Mesenchymal stem cell (in vitro differentiated cells and primary cell): ENCODE data around the gene DISC1.

Experiments
- DNase-seq: peaks from one replicate; pipeline ENCODE4 v3.0.0-alpha.2; 2013
- H2AFZ ChIP-seq: one replicate; pipeline ENCODE4 v1.6.1; 2013; ENCODE audit warnings: low read depth, mild to moderate bottlenecking, control low read depth, inconsistent platforms, low read length, moderate library complexity
- H2AK5ac ChIP-seq: 2 replicates; pipeline ENCODE4 v1.6.1; 2013; ENCODE audit warnings: low read length, moderate library complexity, mild to moderate bottlenecking, inconsistent platforms; ENCODE audit not compliant: severe bottlenecking
- H2BK120ac ChIP-seq: one replicate; pipeline ENCODE4 v1.6.1; 2013; ENCODE audit warnings: low read depth, mild to moderate bottlenecking, inconsistent platforms, low read length, moderate library complexity
- H2BK12ac ChIP-seq, 2 experiments: one replicate each; pipeline ENCODE4 v1.6.1; 2013; ENCODE audit warnings: inconsistent platforms in 2 of 2, low read length in 2 of 2, mild to moderate bottlenecking in 2 of 2, moderate library complexity in 2 of 2, control low read depth in 1 of 2
- H2BK15ac ChIP-seq: one replicate; pipeline ENCODE4 v1.6.1; 2013; ENCODE audit warnings: mild to moderate bottlenecking, low read depth, inconsistent platforms; ENCODE audit not compliant: poor library complexity, severe bottlenecking
- H2BK5ac ChIP-seq: 2 replicates; pipeline ENCODE4 v1.6.1; 2013; ENCODE audit warnings: low read depth, mild to moderate bottlenecking, low read length, control low read depth, inconsistent platforms; ENCODE audit not compliant: poor library complexity, severe bottlenecking
- H3K14ac ChIP-seq, 2 experiments: one replicate each; pipeline ENCODE4 v1.6.1; 2013; ENCODE audit warnings: inconsistent platforms in 2 of 2, low read length in 2 of 2, control low read depth in 1 of 2, mild to moderate bottlenecking in 1 of 2, moderate library complexity in 1 of 2
- H3K18ac ChIP-seq, 2 experiments: one replicate each; pipeline ENCODE4 v1.6.1; 2013; ENCODE audit warnings: inconsistent platforms in 2 of 2, low read length in 2 of 2, control low read depth in 1 of 2, low read depth in 1 of 2, mild to moderate bottlenecking in 1 of 2
- H3K23ac ChIP-seq, 2 experiments: one replicate each; pipeline ENCODE4 v1.6.1; 2013; ENCODE audit warnings: inconsistent platforms in 2 of 2, low read length in 2 of 2, mild to moderate bottlenecking in 2 of 2, moderate library complexity in 2 of 2, control low read depth in 1 of 2
- H3K27ac ChIP-seq: 2 replicates; pipeline ENCODE4 v1.5.1; 2013; ENCODE audit warnings: mild to moderate bottlenecking, moderate library complexity, low read length, control low read depth, inconsistent platforms; ENCODE audit not compliant: poor library complexity, severe bottlenecking
- H3K27me3 ChIP-seq, 2 experiments: 2 replicates each; pipeline versions ENCODE4 v1.6.1 to v1.7.0; 2013; ENCODE audit warnings: low read length in 2 of 2, mild to moderate bottlenecking in 2 of 2, moderate library complexity in 2 of 2, control low read depth in 1 of 2, inconsistent platforms in 1 of 2; ENCODE audit not compliant: control insufficient read depth in 1 of 2, insufficient read depth in 1 of 2
- H3K36me3 ChIP-seq, 2 experiments: 2 replicates each; pipeline versions ENCODE4 v1.6.1 to v1.7.0; 2013; ENCODE audit warnings: low read length in 2 of 2, control low read depth in 1 of 2, inconsistent platforms in 1 of 2, low read depth in 1 of 2, mild to moderate bottlenecking in 1 of 2; ENCODE audit not compliant: insufficient read depth in 2 of 2, control insufficient read depth in 1 of 2
- H3K4ac ChIP-seq, 2 experiments: one replicate each; pipeline ENCODE4 v1.6.1; 2013; ENCODE audit warnings: inconsistent platforms in 2 of 2, low read length in 2 of 2, mild to moderate bottlenecking in 2 of 2, moderate library complexity in 2 of 2, control low read depth in 1 of 2, low read depth in 1 of 2
- H3K4me1 ChIP-seq: 2 replicates; pipeline ENCODE4 v1.6.1; 2013; ENCODE audit warnings: low read depth, low read length, control low read depth; ENCODE audit not compliant: control insufficient read depth, insufficient read depth
- H3K4me2 ChIP-seq: 2 replicates; pipeline ENCODE4 v1.6.1; 2013; ENCODE audit warnings: low read length, mild to moderate bottlenecking, inconsistent platforms; ENCODE audit not compliant: poor library complexity, severe bottlenecking
- H3K4me3 ChIP-seq, 2 experiments: 2 replicates each; pipeline versions ENCODE4 v1.5.1 to v1.7.0; 2013; ENCODE audit warnings: low read length in 2 of 2, mild to moderate bottlenecking in 2 of 2, control low read depth in 1 of 2, low read depth in 1 of 2; ENCODE audit not compliant: insufficient read depth in 1 of 2
- H3K79me1 ChIP-seq: replicated peaks from 2 replicates; pipeline ENCODE4 v1.6.1; 2013; ENCODE audit warnings: mild to moderate bottlenecking, control low read depth, low read length, inconsistent platforms; ENCODE audit not compliant: poor library complexity, severe bottlenecking
- H3K9ac ChIP-seq: 2 replicates; pipeline ENCODE4 v1.7.0; 2013; ENCODE audit warnings: mild to moderate bottlenecking, low read length, moderate library complexity
- H3K9me3 ChIP-seq: 2 replicates; pipeline ENCODE4 v1.7.0; 2013; ENCODE audit warnings: mild to moderate bottlenecking, low read length; ENCODE audit not compliant: control insufficient read depth
- H4K8ac ChIP-seq: one replicate; pipeline ENCODE4 v1.6.1; 2013; ENCODE audit warnings: inconsistent platforms, mild to moderate bottlenecking, low read length, moderate library complexity
- H4K91ac ChIP-seq: one replicate; pipeline ENCODE4 v1.6.1; 2013; ENCODE audit warnings: mild to moderate bottlenecking, low read length, inconsistent platforms
- WGBS: methylation state at CpG from one replicate; pipeline ENCODE4 v1.1.7; 2013; ENCODE audit warnings: mixed read lengths; 5-methylcytosine and 5-hydroxymethylcytosine counted together

The DISC1 gene

GRCh38 chr1:231890791-231891190, 264.2 kb downstream of the DISC1 start:
- H2BK5ac ChIP-seq = no peak overlapping the region
- H3K4ac ChIP-seq = no peak overlapping the region
- H3K14ac ChIP-seq = no peak overlapping the region
- no peak overlapping the region for H3K9ac ChIP-seq
- H2BK15ac ChIP-seq = no peak overlapping the region
- H3K4me2 ChIP-seq = no peak overlapping the region
- no peaks in the 10 kb centered on the region for H3K36me3 ChIP-seq
- WGBS = 94% methylated on average over 3 of the region's 4 CpGs
- no peak overlapping the region for H2AFZ ChIP-seq
- no peak overlapping the region for H3K27ac ChIP-seq
- H3K27me3 ChIP-seq = no peaks in the 10 kb centered on the region
- H4K91ac ChIP-seq = no peak overlapping the region
- H2AK5ac ChIP-seq = no peak overlapping the region
- no peak overlapping the region for H2BK120ac ChIP-seq
- H4K8ac ChIP-seq = no peak overlapping the region
- DNase-seq = no peak
- peaks cover 10% of the 10 kb centered on the region for H3K79me1 ChIP-seq
- H3K9me3 ChIP-seq = no peaks in the 10 kb centered on the region
- H3K18ac ChIP-seq = no peak overlapping the region
- no peak overlapping the region for H3K4me3 ChIP-seq
- H2BK12ac ChIP-seq = no peak overlapping the region
- peaks cover 3% of the 10 kb centered on the region for H3K4me1 ChIP-seq
- H3K23ac ChIP-seq = no peak overlapping the region

GRCh38 chr1:231893400-231894102, 267.0 kb downstream of the DISC1 start:
- 93% methylated on average over 6 of the region's 7 CpGs for WGBS
- no peak overlapping the region for H3K4me3 ChIP-seq
- H3K4me1 ChIP-seq = peaks cover 2% of the 10 kb centered on the region

GRCh38 chr1:231896806-231897205, 270.2 kb downstream of the DISC1 start:
- H3K4me1 ChIP-seq = peaks cover 2% of the 10 kb centered on the region
- no peak overlapping the region for H3K18ac ChIP-seq
- H2BK15ac ChIP-seq = no peak overlapping the region
- no peak overlapping the region for H2AK5ac ChIP-seq
- H3K27me3 ChIP-seq = no peaks in the 10 kb centered on the region
- no peaks in the 10 kb centered on the region for H3K36me3 ChIP-seq
- no peak overlapping the region for H2BK12ac ChIP-seq
- H2BK5ac ChIP-seq = no peak overlapping the region
- 98% methylated on average over 4 of the region's 4 CpGs for WGBS
- H4K91ac ChIP-seq = no peak overlapping the region
- H4K8ac ChIP-seq = no peak overlapping the region
- no peak overlapping the region for H3K23ac ChIP-seq
- H3K9me3 ChIP-seq = no peaks in the 10 kb centered on the region
- no peak overlapping the region for H3K4ac ChIP-seq
- H2BK120ac ChIP-seq = no peak overlapping the region
- H3K14ac ChIP-seq = no peak overlapping the region
- DNase-seq = no peak
- H3K4me2 ChIP-seq = no peak overlapping the region
- no peak overlapping the region for H3K4me3 ChIP-seq
- no peak overlapping the region for H3K27ac ChIP-seq
- H3K79me1 ChIP-seq = peaks cover 11% of the 10 kb centered on the region
- no peak overlapping the region for H3K9ac ChIP-seq
- H2AFZ ChIP-seq = no peak overlapping the region

More at GRCh38 chr1:231893400-231894102, 267.0 kb downstream of the DISC1 start:
- Histone ChIP-seq H3K14ac (no peak overlapping the region), H2AFZ (no peak overlapping the region), H4K8ac (no peak overlapping the region), H3K4me2 (no peak overlapping the region), H2BK5ac (no peak overlapping the region), H3K9me3 (no peaks in the 10 kb centered on the region), H3K9ac (no peak overlapping the region), H2AK5ac (no peak overlapping the region), H4K91ac (no peak overlapping the region), H2BK15ac (no peak overlapping the region), H3K23ac (no peak overlapping the region), H3K79me1 (peaks cover 8% of the 10 kb centered on the region), H3K36me3 (no peaks in the 10 kb centered on the region), H2BK120ac (no peak overlapping the region), H3K27me3 (no peaks in the 10 kb centered on the region), H3K27ac (no peak overlapping the region), H3K18ac (no peak overlapping the region), H3K4ac (no peak overlapping the region), H2BK12ac (no peak overlapping the region)
- DNase-seq = no peak

- Histone ChIP-seq H2BK12ac (no peak overlapping the region), H3K4me3 (no peak overlapping the region), H3K4me1 (peaks cover 2% of the 10 kb centered on the region), H2AFZ (no peak overlapping the region), H3K4ac (no peak overlapping the region), H3K36me3 (no peaks in the 10 kb centered on the region), H3K79me1 (peaks cover 11% of the 10 kb centered on the region), H3K18ac (no peak overlapping the region), H3K9ac (no peak overlapping the region), H4K8ac (no peak overlapping the region), H3K27me3 (no peaks in the 10 kb centered on the region), H2BK15ac (no peak overlapping the region), H3K27ac (no peak overlapping the region), H2BK5ac (no peak overlapping the region), H4K91ac (no peak overlapping the region), H3K4me2 (no peak overlapping the region), H2AK5ac (no peak overlapping the region), H3K9me3 (no peaks in the 10 kb centered on the region), H3K23ac (no peak overlapping the region), H3K14ac (no peak overlapping the region), H2BK120ac (no peak overlapping the region)
- no peak for DNase-seq
- WGBS = 100% methylated on average over 2 of the region's 2 CpGs
Measured at GRCh38 chr1:231899046-231899445, 272.5 kb downstream of the DISC1 start.
